Glutamatergic neuron (in vitro differentiated cells): ENCODE results near the gene CYTH1. TPM values are rescaled to one million over a fixed set of nuclear protein-coding genes. Genes with fewer than 3 reads are reported as not detected.

Experiments used
- DNase-seq: peaks from one replicate; pipeline ENCODE4 v3.0.0; 2022
- H3K27ac Mint-ChIP-seq: one replicate; pipeline ENCODE4 v1.8.0; 2020; ENCODE audit warnings: mild to moderate bottlenecking, mixed read lengths, inconsistent platforms; ENCODE audit not compliant: unreplicated experiment
- H3K27me3 Mint-ChIP-seq: one replicate; pipeline ENCODE4 v1.8.0; 2020; ENCODE audit warnings: mild to moderate bottlenecking, moderate library complexity, mixed read lengths, inconsistent platforms; ENCODE audit not compliant: unreplicated experiment
- H3K36me3 Mint-ChIP-seq: one replicate; pipeline ENCODE4 v1.8.0; 2020; ENCODE audit warnings: mild to moderate bottlenecking, mixed read lengths, inconsistent platforms; ENCODE audit not compliant: unreplicated experiment
- H3K4me1 Mint-ChIP-seq: one replicate; pipeline ENCODE4 v1.8.0; 2020; ENCODE audit warnings: mild to moderate bottlenecking, low read depth, mixed read lengths, inconsistent platforms; ENCODE audit not compliant: unreplicated experiment
- H3K4me3 Mint-ChIP-seq: one replicate; pipeline ENCODE4 v1.8.0; 2020; ENCODE audit warnings: mild to moderate bottlenecking, mixed read lengths, inconsistent platforms; ENCODE audit not compliant: unreplicated experiment
- H3K9me3 Mint-ChIP-seq: one replicate; pipeline ENCODE4 v1.8.0; 2020; ENCODE audit warnings: mild to moderate bottlenecking, moderate library complexity, mixed read lengths, inconsistent platforms; ENCODE audit not compliant: unreplicated experiment
- total RNA-seq: library from RNA; stranded (reverse); fragmentation: NEBNext Ultra II Directional; extraction: Animal tissue kit (Norgen Biotek cat#: 25700); gene quantifications from one replicate; pipeline ENCODE4 v1.2.1, GENCODE V29; 2021; ENCODE audit not compliant: unreplicated experiment
- TF ChIP-seq, protein P1 (sequence below): fragments of 200-600 bp; sonication (generic); IDR thresholded peaks from one replicate; pipeline ENCODE4 v1.5.0; 2021; ENCODE audit not compliant: partially characterized antibody, unreplicated experiment

Gene CYTH1
- total RNA-seq, 1 donor from 2014 or later: 57.2 TPM

DNA sequence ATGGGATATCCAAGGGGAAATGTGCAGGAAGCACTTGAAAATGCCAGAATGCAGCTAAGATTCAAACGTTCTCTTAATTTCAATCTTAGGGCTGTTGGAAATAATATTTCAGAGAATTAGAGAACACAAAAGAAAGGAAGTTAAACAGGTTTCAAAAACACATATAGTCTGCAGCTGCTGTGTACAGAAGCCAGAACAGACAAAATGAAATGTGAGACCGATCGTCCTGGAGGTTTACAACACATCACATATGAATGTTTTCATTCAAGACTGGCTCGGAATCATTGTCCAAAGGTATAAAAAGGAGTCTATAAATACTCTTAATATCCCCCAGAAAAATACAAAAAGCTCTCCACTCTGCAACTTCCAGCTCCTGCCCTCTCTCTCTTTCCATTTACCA, 14.3 kb downstream of the CYTH1 start:
- H3K36me3 Mint-ChIP-seq: no peaks in the 10 kb centered on the region
- TF ChIP-seq, protein P1, sequence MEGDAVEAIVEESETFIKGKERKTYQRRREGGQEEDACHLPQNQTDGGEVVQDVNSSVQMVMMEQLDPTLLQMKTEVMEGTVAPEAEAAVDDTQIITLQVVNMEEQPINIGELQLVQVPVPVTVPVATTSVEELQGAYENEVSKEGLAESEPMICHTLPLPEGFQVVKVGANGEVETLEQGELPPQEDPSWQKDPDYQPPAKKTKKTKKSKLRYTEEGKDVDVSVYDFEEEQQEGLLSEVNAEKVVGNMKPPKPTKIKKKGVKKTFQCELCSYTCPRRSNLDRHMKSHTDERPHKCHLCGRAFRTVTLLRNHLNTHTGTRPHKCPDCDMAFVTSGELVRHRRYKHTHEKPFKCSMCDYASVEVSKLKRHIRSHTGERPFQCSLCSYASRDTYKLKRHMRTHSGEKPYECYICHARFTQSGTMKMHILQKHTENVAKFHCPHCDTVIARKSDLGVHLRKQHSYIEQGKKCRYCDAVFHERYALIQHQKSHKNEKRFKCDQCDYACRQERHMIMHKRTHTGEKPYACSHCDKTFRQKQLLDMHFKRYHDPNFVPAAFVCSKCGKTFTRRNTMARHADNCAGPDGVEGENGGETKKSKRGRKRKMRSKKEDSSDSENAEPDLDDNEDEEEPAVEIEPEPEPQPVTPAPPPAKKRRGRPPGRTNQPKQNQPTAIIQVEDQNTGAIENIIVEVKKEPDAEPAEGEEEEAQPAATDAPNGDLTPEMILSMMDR: no peak
- H3K27me3 Mint-ChIP-seq: peaks cover 1% of the 10 kb centered on the region
- H3K27ac Mint-ChIP-seq: no peak overlapping the region
- peaks cover 5% of the 10 kb centered on the region for H3K4me1 Mint-ChIP-seq
- H3K4me3 Mint-ChIP-seq: no peak overlapping the region
- no peak for DNase-seq
- H3K9me3 Mint-ChIP-seq: no peaks in the 10 kb centered on the region

DNA sequence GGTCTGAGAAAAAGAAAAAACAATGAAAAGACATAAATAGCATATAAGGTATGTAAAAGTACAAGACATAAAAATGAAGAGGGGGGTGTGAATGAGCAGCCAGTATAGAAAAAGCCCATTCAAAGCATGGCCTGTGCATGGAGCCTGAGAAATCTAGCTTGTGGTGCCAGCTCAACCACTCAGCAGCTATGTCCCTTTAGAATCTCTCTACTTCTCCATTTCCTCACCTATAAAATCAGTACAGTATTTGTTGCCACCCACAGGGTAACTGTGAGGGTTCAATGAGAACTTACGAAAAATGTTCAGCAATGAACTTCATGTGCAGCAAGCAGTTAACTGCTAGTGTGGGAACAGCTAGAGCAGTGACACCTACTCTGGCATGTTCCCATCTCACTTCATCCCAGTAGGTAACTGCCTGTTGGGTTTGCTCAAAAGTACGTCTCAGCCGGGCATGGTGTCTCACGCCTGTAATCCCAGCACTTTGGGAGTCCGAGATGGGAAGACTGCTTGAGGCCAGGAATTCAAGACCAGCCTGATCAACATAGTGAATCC, 15.3 kb downstream of the CYTH1 start:
- Mint-ChIP-seq H3K4me1 (peaks cover 5% of the 10 kb centered on the region), H3K9me3 (no peaks in the 10 kb centered on the region), H3K36me3 (no peaks in the 10 kb centered on the region), H3K27ac (no peak overlapping the region), H3K27me3 (peaks cover 1% of the 10 kb centered on the region), H3K4me3 (no peak overlapping the region)
- TF ChIP-seq, protein P1: no peak
- DNase-seq: no peak

DNA sequence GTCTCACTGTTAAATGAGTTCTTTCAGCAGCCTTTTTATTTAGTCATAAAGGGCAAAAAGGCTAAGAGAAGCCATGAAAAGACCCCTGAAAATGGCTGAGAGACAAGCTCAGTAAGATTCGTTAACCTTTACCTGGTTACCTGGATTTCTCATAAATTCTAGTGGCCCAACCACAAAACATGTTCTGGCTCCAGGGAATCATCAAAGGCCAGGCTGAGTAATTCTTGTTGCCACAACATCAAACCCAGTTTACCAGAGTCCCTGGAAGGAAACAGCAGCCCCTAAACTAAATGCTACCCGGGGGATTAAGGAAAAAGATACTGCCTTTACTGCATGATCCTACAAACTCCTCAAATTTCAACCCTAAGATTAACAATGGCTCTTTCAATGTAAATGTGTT, 15.8 kb downstream of the CYTH1 start:
- no peaks in the 10 kb centered on the region for H3K9me3 Mint-ChIP-seq
- TF ChIP-seq, protein P1: no peak
- H3K4me1 Mint-ChIP-seq: peaks cover 5% of the 10 kb centered on the region
- H3K4me3 Mint-ChIP-seq: no peak overlapping the region
- no peak for DNase-seq
- no peaks in the 10 kb centered on the region for H3K36me3 Mint-ChIP-seq
- H3K27me3 Mint-ChIP-seq: peaks cover 1% of the 10 kb centered on the region
- H3K27ac Mint-ChIP-seq: no peak overlapping the region

DNA sequence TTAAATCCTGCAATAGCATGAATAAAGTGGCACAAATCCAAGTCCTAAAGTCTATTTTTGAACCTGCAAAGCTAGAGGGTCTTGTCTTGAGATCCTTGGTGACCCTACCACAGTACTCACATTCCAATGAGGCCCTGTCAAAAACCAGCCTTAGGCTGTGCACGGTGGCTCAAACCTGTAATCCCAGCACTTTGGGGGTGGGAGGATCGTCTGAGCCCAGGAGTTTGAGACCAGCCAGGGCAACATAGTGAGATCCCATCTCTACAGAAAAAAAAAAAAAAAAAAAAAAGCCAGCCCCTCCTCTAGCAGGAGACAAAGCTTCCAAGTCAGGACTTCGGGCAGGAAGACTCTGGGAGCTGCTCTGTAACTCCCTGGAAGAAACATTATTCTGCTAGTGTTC, 16.3 kb downstream of the CYTH1 start:
- Mint-ChIP-seq H3K4me3 (no peak overlapping the region), H3K27me3 (peaks cover 1% of the 10 kb centered on the region), H3K9me3 (no peaks in the 10 kb centered on the region), H3K27ac (no peak overlapping the region), H3K36me3 (no peaks in the 10 kb centered on the region), H3K4me1 (peaks cover 5% of the 10 kb centered on the region)
- DNase-seq: no peak
- TF ChIP-seq, protein P1: no peak

DNA sequence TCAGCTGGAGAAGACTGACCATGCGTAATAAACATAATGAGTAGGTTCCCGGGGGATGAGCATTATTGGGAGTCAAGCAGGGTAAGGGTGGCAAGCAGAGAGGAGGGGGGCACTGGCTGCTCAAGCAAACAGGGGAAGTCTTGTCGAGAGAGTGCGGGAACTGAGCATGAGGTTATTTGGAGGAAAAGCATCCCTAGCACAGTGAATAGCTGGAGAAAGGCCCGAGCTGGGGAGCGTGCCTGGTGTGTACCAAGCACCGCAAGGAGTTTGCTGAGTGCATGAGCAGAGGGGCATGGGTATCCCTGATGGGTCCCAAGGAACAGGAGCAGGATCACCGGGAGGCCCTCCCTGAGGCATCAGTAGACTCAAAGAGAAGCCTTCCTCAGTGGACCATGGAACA, 17.2 kb downstream of the CYTH1 start:
- no peak overlapping the region for H3K27ac Mint-ChIP-seq
- no peak overlapping the region for H3K4me3 Mint-ChIP-seq
- TF ChIP-seq, protein P1: no peak
- H3K4me1 Mint-ChIP-seq: peaks cover 6% of the 10 kb centered on the region
- H3K36me3 Mint-ChIP-seq: no peaks in the 10 kb centered on the region
- H3K9me3 Mint-ChIP-seq: no peaks in the 10 kb centered on the region
- DNase-seq: no peak
- peaks cover 1% of the 10 kb centered on the region for H3K27me3 Mint-ChIP-seq
